ENCODE results near the gene CDCA3. TPM values are rescaled to one million over a fixed set of nuclear protein-coding genes. Genes with fewer than 3 reads are reported as not detected.

The CDCA3 gene
- total RNA-seq, 3 donors from 2014 or later, result 1.7 to 4.0 (median 3.1) TPM

- H3K36me3 Mint-ChIP-seq (ENCODE audit: insufficient read depth), result peaks cover 19% of the 10 kb centered on the region
- peaks cover 14% of the 10 kb centered on the region for H3K4me1 Mint-ChIP-seq (ENCODE audit: low read depth)
- DNase-seq (no peak), ATAC-seq (no peak)
- H3K27me3 Mint-ChIP-seq (ENCODE audit: low read depth), result peaks cover 9% of the 10 kb centered on the region
- H3K4me3 Mint-ChIP-seq, result no peak overlapping the region
- H3K9me3 Mint-ChIP-seq, result no peaks in the 10 kb centered on the region
Observed at GRCh38 chr12:6818222-6818621, 32.9 kb downstream of the CDCA3 start.

GRCh38 chr12:6817662-6818157 lies 33.4 kb downstream of the CDCA3 start:
- Mint-ChIP-seq H3K27me3 (ENCODE audit: low read depth) (peaks cover 4% of the 10 kb centered on the region), H3K4me1 (ENCODE audit: low read depth) (peaks cover 14% of the 10 kb centered on the region), H3K9me3 (no peaks in the 10 kb centered on the region)

GRCh38 chr12:6817098-6817497 lies 34.0 kb downstream of the CDCA3 start:
- ATAC-seq, result no peak

More at GRCh38 chr12:6817662-6818157, 33.4 kb downstream of the CDCA3 start:
- ATAC-seq, result no peak
- Mint-ChIP-seq H3K4me3 (no peak overlapping the region), H3K36me3 (ENCODE audit: insufficient read depth) (peaks cover 19% of the 10 kb centered on the region)
- DNase-seq, result no peak

GRCh38 chr12:6816598-6816997 lies 34.5 kb downstream of the CDCA3 start:
- H3K4me3 Mint-ChIP-seq, result no peak overlapping the region
- DNase-seq (no peak), ATAC-seq (no peak)
- H3K27me3 Mint-ChIP-seq (ENCODE audit: low read depth), result no peaks in the 10 kb centered on the region
- peaks cover 10% of the 10 kb centered on the region for H3K4me1 Mint-ChIP-seq (ENCODE audit: low read depth)
- peaks cover 19% of the 10 kb centered on the region for H3K36me3 Mint-ChIP-seq (ENCODE audit: insufficient read depth)
- H3K9me3 Mint-ChIP-seq, result no peaks in the 10 kb centered on the region

More at GRCh38 chr12:6817098-6817497, 34.0 kb downstream of the CDCA3 start:
- Mint-ChIP-seq H3K9me3 (no peaks in the 10 kb centered on the region), H3K4me1 (ENCODE audit: low read depth) (peaks cover 13% of the 10 kb centered on the region), H3K36me3 (ENCODE audit: insufficient read depth) (peaks cover 19% of the 10 kb centered on the region), H3K27me3 (ENCODE audit: low read depth) (peaks cover 3% of the 10 kb centered on the region), H3K4me3 (no peak overlapping the region)
- DNase-seq, result no peak

- peaks cover 9% of the 10 kb centered on the region for H3K4me1 Mint-ChIP-seq (ENCODE audit: low read depth)
- H3K27me3 Mint-ChIP-seq (ENCODE audit: low read depth), result no peaks in the 10 kb centered on the region
- peaks cover 24% of the 10 kb centered on the region for H3K36me3 Mint-ChIP-seq (ENCODE audit: insufficient read depth)
- DNase-seq (no peak), ATAC-seq (no peak)
- no peaks in the 10 kb centered on the region for H3K9me3 Mint-ChIP-seq
- no peak overlapping the region for H3K4me3 Mint-ChIP-seq
Observed at GRCh38 chr12:6813363-6813762, 37.7 kb downstream of the CDCA3 start.

- no peak for DNase-seq
- H3K27me3 Mint-ChIP-seq (ENCODE audit: low read depth), result no peaks in the 10 kb centered on the region
- H3K4me3 Mint-ChIP-seq, result no peak overlapping the region
- peaks cover 10% of the 10 kb centered on the region for H3K36me3 Mint-ChIP-seq (ENCODE audit: insufficient read depth)
- peaks cover 9% of the 10 kb centered on the region for H3K4me1 Mint-ChIP-seq (ENCODE audit: low read depth)
- ATAC-seq, result no peak
- no peaks in the 10 kb centered on the region for H3K9me3 Mint-ChIP-seq
Observed at GRCh38 chr12:6810758-6811157, 40.3 kb downstream of the CDCA3 start.

GRCh38 chr12:6809056-6809455 lies 42.0 kb downstream of the CDCA3 start:
- no peaks in the 10 kb centered on the region for H3K27me3 Mint-ChIP-seq (ENCODE audit: low read depth)
- no peak overlapping the region for H3K4me3 Mint-ChIP-seq
- peaks cover 7% of the 10 kb centered on the region for H3K36me3 Mint-ChIP-seq (ENCODE audit: insufficient read depth)
- H3K4me1 Mint-ChIP-seq (ENCODE audit: low read depth), result peaks cover 9% of the 10 kb centered on the region
- ATAC-seq (no peak), DNase-seq (no peak)
- no peaks in the 10 kb centered on the region for H3K9me3 Mint-ChIP-seq

GRCh38 chr12:6807170-6807569 lies 43.9 kb downstream of the CDCA3 start:
- H3K27me3 Mint-ChIP-seq (ENCODE audit: low read depth), result no peaks in the 10 kb centered on the region
- no peaks in the 10 kb centered on the region for H3K9me3 Mint-ChIP-seq
- ATAC-seq (no peak), DNase-seq (no peak)
- H3K36me3 Mint-ChIP-seq (ENCODE audit: insufficient read depth), result peaks cover 6% of the 10 kb centered on the region
- H3K4me1 Mint-ChIP-seq (ENCODE audit: low read depth), result peaks cover 9% of the 10 kb centered on the region
- no peak overlapping the region for H3K4me3 Mint-ChIP-seq

GRCh38 chr12:6799147-6799546 lies 51.9 kb downstream of the CDCA3 start:
- Mint-ChIP-seq H3K36me3 (ENCODE audit: insufficient read depth) (peaks cover 19% of the 10 kb centered on the region), H3K9me3 (no peaks in the 10 kb centered on the region), H3K4me3 (no peak overlapping the region), H3K4me1 (ENCODE audit: low read depth) (peaks cover 29% of the 10 kb centered on the region), H3K27me3 (ENCODE audit: low read depth) (peaks cover 3% of the 10 kb centered on the region)
- no peak for DNase-seq
- no peak for ATAC-seq

Other genes with a start within 250 kb of the CDCA3 start
- gene CHD4, start 243.9 kb downstream of the CDCA3 start, total RNA-seq, result 100 to 1,000 TPM; 311 to 336 (median 332) TPM
- 1 to 10 TPM; 3.8 to 5.5 (median 5.1) TPM for gene LPAR5, start 215.3 kb downstream of the CDCA3 start, total RNA-seq
- 1 to 10 TPM in 1 of 3 donors, under 1 TPM in 2; 0.65 to 1.3 (median 0.71) TPM for gene ACRBP, start 203.9 kb downstream of the CDCA3 start, total RNA-seq
- 1 to 10 TPM; 5.9 to 7.5 (median 6.9) TPM for gene ING4, start 188.2 kb downstream of the CDCA3 start, total RNA-seq
- 10 to 100 TPM; 59.7 to 70.2 (median 63.3) TPM for gene ZNF384, start 161.9 kb downstream of the CDCA3 start, total RNA-seq
- under 1 TPM; 0.20 to 0.57 (median 0.40) TPM for gene PIANP, start 150.5 kb downstream of the CDCA3 start, total RNA-seq
- 10 to 100 TPM; 46.5 to 54.4 (median 48.1) TPM for gene COPS7A, start 127.2 kb downstream of the CDCA3 start, total RNA-seq
- gene MLF2, start 98.1 kb downstream of the CDCA3 start, total RNA-seq, result 100 to 1,000 TPM; 185 to 199 (median 189) TPM
- 10 to 100 TPM; 26.3 to 32.6 (median 29.4) TPM for gene PTMS, start 84.9 kb downstream of the CDCA3 start, total RNA-seq
- gene LAG3, start 78.8 kb downstream of the CDCA3 start, total RNA-seq, result 100 to 1,000 TPM in 1 of 3 donors, 10 to 100 TPM in 2; 71.1 to 125 (median 86.4) TPM
- gene CD4, start 61.8 kb downstream of the CDCA3 start, total RNA-seq, result 10 to 100 TPM; 42.0 to 76.9 (median 51.4) TPM
- under 1 TPM in 2 of 3 donors, not detected in 1; 0.08 to 0.38 TPM for gene GPR162, start 29.5 kb downstream of the CDCA3 start, total RNA-seq
- gene P3H3, start 22.9 kb downstream of the CDCA3 start, total RNA-seq, result under 1 TPM; 0.63 to 0.98 (median 0.83) TPM
- gene GNB3, start 10.4 kb downstream of the CDCA3 start, total RNA-seq, result under 1 TPM; 0.13 to 0.90 (median 0.38) TPM
- gene USP5, start 864 bp upstream of the CDCA3 start, total RNA-seq, result 100 to 1,000 TPM; 169 to 192 (median 176) TPM
- 1,000 to 10,000 TPM; 1,135 to 1,217 (median 1,169) TPM for gene TPI1, start 16.2 kb upstream of the CDCA3 start, total RNA-seq
- gene SPSB2, start 22.0 kb upstream of the CDCA3 start, total RNA-seq, result 1 to 10 TPM; 5.6 to 8.5 (median 6.7) TPM
- gene LRRC23, start 53.5 kb upstream of the CDCA3 start, total RNA-seq, result 1 to 10 TPM; 2.1 to 3.0 (median 3.0) TPM
- 10 to 100 TPM; 83.5 to 97.4 (median 85.2) TPM for gene ENO2, start 63.3 kb upstream of the CDCA3 start, total RNA-seq
- 10 to 100 TPM; 65.8 to 73.9 (median 70.7) TPM for gene ATN1, start 76.7 kb upstream of the CDCA3 start, total RNA-seq
- gene RNU7-1, start 92.5 kb upstream of the CDCA3 start, total RNA-seq, result not detected
- gene C12orf57, start 92.7 kb upstream of the CDCA3 start, total RNA-seq, result 100 to 1,000 TPM; 180 to 190 (median 184) TPM
- 100 to 1,000 TPM; 309 to 404 (median 401) TPM for gene PTPN6, start 100.1 kb upstream of the CDCA3 start, total RNA-seq
- gene PHB2, start 119.4 kb upstream of the CDCA3 start, total RNA-seq, result 100 to 1,000 TPM; 619 to 718 (median 635) TPM
- 100 to 1,000 TPM; 215 to 254 (median 223) TPM for gene EMG1, start 119.6 kb upstream of the CDCA3 start, total RNA-seq
- 10 to 100 TPM; 24.4 to 27.6 (median 25.0) TPM for gene LPCAT3, start 167.2 kb upstream of the CDCA3 start, total RNA-seq
- gene C1S, start 209.4 kb upstream of the CDCA3 start, total RNA-seq, result 1 to 10 TPM; 1.6 to 1.7 (median 1.6) TPM
- 1 to 10 TPM in 2 of 3 donors, under 1 TPM in 1; 0.98 to 2.3 (median 1.7) TPM for gene C1R, start 241.2 kb upstream of the CDCA3 start, total RNA-seq